ENCODE measurements around the gene HEXB. TPM values are rescaled to one million over a fixed set of nuclear protein-coding genes. Genes with fewer than 3 reads are reported as not detected.

Gene HEXB
- total and polyA plus RNA-seq, 2 of the 13 experiments (the other 11 are each of a cell fraction or from before 2014, with no cell fraction given), result 100 to 104 TPM

- TF ChIP-seq IKZF5 (CRISPR knock-in tag; IDR thresholded peaks at IDR 0.05), result 0 out of 2 replicates have a peak, but pooled peaks have one; percentile 15
- no peak for TF ChIP-seq ZNF224 (CRISPR knock-in tag; IDR thresholded peaks at IDR 0.05)
- no peak for TF ChIP-seq ZBTB49 (CRISPR knock-in tag; IDR thresholded peaks at IDR 0.05; ENCODE audit: borderline replicate concordance)
- no peak for TF ChIP-seq CCDC6 (CRISPR knock-in tag; IDR thresholded peaks at IDR 0.05)
- TF ChIP-seq NR2F1 (CRISPR knock-in tag; IDR thresholded peaks at IDR 0.05), result no peak
- no peak for TF ChIP-seq ZNF614 (CRISPR knock-in tag; IDR thresholded peaks at IDR 0.05; ENCODE audit: borderline replicate concordance)
- no peak for TF ChIP-seq ZMAT5 (CRISPR knock-in tag; IDR thresholded peaks at IDR 0.05; ENCODE audit: borderline replicate concordance, low read depth)
- TF ChIP-seq SUZ12 (IDR thresholded peaks at IDR 0.05; ENCODE audit: low read depth, low read length), result no peak
- TF ChIP-seq ZMYM2 (CRISPR knock-in tag; IDR thresholded peaks at IDR 0.05), result no peak
- TF ChIP-seq ZSCAN31 (CRISPR knock-in tag; IDR thresholded peaks at IDR 0.05; ENCODE audit: low read depth), result no peak
- TF ChIP-seq SYNCRIP (IDR thresholded peaks at IDR 0.05; ENCODE audit: insufficient read depth, low read depth, low read length), result no peak
- TF ChIP-seq TP53 (CRISPR knock-in tag; conservative IDR thresholded peaks at IDR 0.05), result no peak
- peak; percentile 51; the same call in 1 of the 2 replicates for TF ChIP-seq PHF21A (CRISPR knock-in tag; IDR thresholded peaks at IDR 0.05)
- no peak for TF ChIP-seq ZNF609 (CRISPR knock-in tag; IDR thresholded peaks at IDR 0.05; ENCODE audit: borderline replicate concordance)
- TF ChIP-seq POLR2A (IDR thresholded peaks at IDR 0.05; ENCODE audit: insufficient read depth in 1 of 2, low read depth in 2 of 2, low read length in 2 of 2), result peak in 1 of 2 experiments; percentile 14; a peak in 1 of 4 replicates
- TF ChIP-seq TCF12 (IDR thresholded peaks at IDR 0.05), result no peak
- no peak for TF ChIP-seq TCF12 (CRISPR knock-in tag; IDR thresholded peaks at IDR 0.05)
- no peak for TF ChIP-seq BRF2 (CRISPR knock-in tag; IDR thresholded peaks at IDR 0.05)
- 0 out of 2 replicates have a peak, but pooled peaks have one; percentile 27 for TF ChIP-seq GZF1 (CRISPR knock-in tag; IDR thresholded peaks at IDR 0.05)
Measured at GRCh38 chr5:74641735-74642542, 43.1 kb upstream of the HEXB start (continued).

All from HepG2 (cell line).